HepG2 (cell line): ENCODE results near the gene ZNF669. TPM values are rescaled to one million over a fixed set of nuclear protein-coding genes. Genes with fewer than 3 reads are reported as not detected.

Source experiments
- GATAD1 ChIP-seq: IDR thresholded peaks from 2 replicates; pipeline ENCODE4 v1.6.1; 2016; ENCODE audit warnings: missing genetic modification reagents, missing compliant biosample characterization
- KDM2A ChIP-seq: sonication (generic); formaldehyde crosslinking; IDR thresholded peaks from 2 replicates; pipeline ENCODE4 v1.4.0; 2020; ENCODE audit warnings: low read depth, missing genetic modification reagents, borderline replicate concordance
- KDM5A ChIP-seq: fragments of 200-600 bp; sonication (generic); IDR thresholded peaks from 2 replicates; pipeline ENCODE4 v1.7.0; 2018; ENCODE audit warnings: antibody characterized with exemption, mild to moderate bottlenecking, low read length, borderline replicate concordance
- KDM6A ChIP-seq: IDR thresholded peaks from 2 replicates; pipeline ENCODE4 v1.6.1; 2016; ENCODE audit warnings: low read depth
- KLF15 ChIP-seq: sonication (generic); formaldehyde crosslinking; IDR thresholded peaks from 2 replicates; pipeline ENCODE4 v1.8.1; 2023; ENCODE audit warnings: borderline replicate concordance, mild to moderate bottlenecking, inconsistent platforms, missing genetic modification reagents, mixed read lengths
- NFATC3 ChIP-seq: sonication (generic); formaldehyde crosslinking; IDR thresholded peaks from 2 replicates; pipeline ENCODE4 v1.5.1; 2020; ENCODE audit warnings: mild to moderate bottlenecking, missing genetic modification reagents
- SETDB1 ChIP-seq: sonication (generic); formaldehyde crosslinking; IDR thresholded peaks from 2 replicates; pipeline ENCODE4 v1.5.1; 2020; ENCODE audit warnings: missing genetic modification reagents, mild to moderate bottlenecking, borderline replicate concordance
- SIN3B ChIP-seq: fragments of 150-350 bp; IDR thresholded peaks from 2 replicates; pipeline ENCODE4 v1.6.1; 2014; ENCODE audit warnings: low read length
- SMAD3 ChIP-seq: sonication (generic); formaldehyde crosslinking; IDR thresholded peaks from 2 replicates; pipeline ENCODE4 v1.4.0; 2020; ENCODE audit warnings: missing genetic modification reagents
- THAP11 ChIP-seq: IDR thresholded peaks from 2 replicates; pipeline ENCODE4 v1.6.1; 2016; ENCODE audit warnings: missing biosample characterization, missing genetic modification reagents
- ZNF337 ChIP-seq: sonication (generic); formaldehyde crosslinking; IDR thresholded peaks from 2 replicates; pipeline ENCODE4 v1.5.1; 2020; ENCODE audit warnings: missing genetic modification reagents, low read depth, mild to moderate bottlenecking, borderline replicate concordance
- ZNF441 ChIP-seq: sonication (generic); formaldehyde crosslinking; IDR thresholded peaks from 2 replicates; pipeline ENCODE4 v1.7.0; 2021; ENCODE audit warnings: missing genetic modification reagents, borderline replicate concordance
- ZNF776 ChIP-seq: sonication (generic); formaldehyde crosslinking; IDR thresholded peaks from 2 replicates; pipeline ENCODE4 v1.4.0; 2020; ENCODE audit warnings: mild to moderate bottlenecking, missing genetic modification reagents
- ZNF883 ChIP-seq: sonication (generic); formaldehyde crosslinking; IDR thresholded peaks from 2 replicates; pipeline ENCODE4 v1.5.1; 2020; ENCODE audit warnings: mild to moderate bottlenecking, missing genetic modification reagents; ENCODE audit errors: not compliant biosample characterization
- polyA plus RNA-seq, 8 experiments: library from polyadenylated mRNA; depleted of rRNA in 3 of 8; stranded (reverse) in 7 of 8; unstranded in 1 of 8; fragments of >200 nt; fragmentation: Illumina TruSeq in 4 of 8; extraction: Trizol in 4 of 8; gene quantifications; 2 replicates each; pipeline versions ENCODE4 v1.2.1 to v1.2.3, GENCODE V29; 2011 to 2016; ENCODE audit warnings: low read depth in 4 of 8, missing spikeins in 1 of 8, mixed read lengths in 1 of 8; ENCODE audit not compliant: insufficient read depth in 1 of 8
- total RNA-seq, 5 experiments: library from RNA; depleted of rRNA; stranded (reverse); fragments of >200 nt; fragmentation: Illumina TruSeq; extraction: Trizol; gene quantifications; 2 replicates each; pipeline ENCODE4 v1.2.3, GENCODE V29; 2016; ENCODE audit warnings: low read depth in 1 of 5
- TF ChIP-seq, protein P1 (sequence below): sonication (generic); formaldehyde crosslinking; IDR thresholded peaks from 2 replicates; pipeline ENCODE4 v1.4.0; 2020; ENCODE audit warnings: missing genetic modification reagents, mild to moderate bottlenecking, borderline replicate concordance
- TF ChIP-seq, protein P2 (sequence below): sonication (generic); formaldehyde crosslinking; IDR thresholded peaks from 2 replicates; pipeline ENCODE4 v1.4.0; 2020; ENCODE audit warnings: missing genetic modification reagents
- TF ChIP-seq, protein P3 (sequence below), 2 experiments: fragments of 450-650 bp in 1 of 2; sonication (generic) in 1 of 2; formaldehyde crosslinking; IDR thresholded peaks; 2 replicates each; pipeline versions ENCODE4 v1.5.0 to v1.8.0; 2020 to 2022; ENCODE audit warnings: mild to moderate bottlenecking in 1 of 2, missing genetic modification reagents in 1 of 2
- TF ChIP-seq, protein P4 (sequence below): sonication (generic); formaldehyde crosslinking; IDR thresholded peaks from 2 replicates; pipeline ENCODE4 v1.4.0; 2020; ENCODE audit warnings: missing genetic modification reagents
- TF ChIP-seq, protein P5 (sequence below): sonication (generic); formaldehyde crosslinking; IDR thresholded peaks from 2 replicates; pipeline ENCODE4 v1.5.0; 2020; ENCODE audit warnings: missing genetic modification reagents, mild to moderate bottlenecking, borderline replicate concordance

Gene ZNF669
- total and polyA plus RNA-seq, 2 of the 13 experiments (the other 11 are each of a cell fraction or from before 2014, with no cell fraction given): 3.1 to 14.6 TPM

DNA sequence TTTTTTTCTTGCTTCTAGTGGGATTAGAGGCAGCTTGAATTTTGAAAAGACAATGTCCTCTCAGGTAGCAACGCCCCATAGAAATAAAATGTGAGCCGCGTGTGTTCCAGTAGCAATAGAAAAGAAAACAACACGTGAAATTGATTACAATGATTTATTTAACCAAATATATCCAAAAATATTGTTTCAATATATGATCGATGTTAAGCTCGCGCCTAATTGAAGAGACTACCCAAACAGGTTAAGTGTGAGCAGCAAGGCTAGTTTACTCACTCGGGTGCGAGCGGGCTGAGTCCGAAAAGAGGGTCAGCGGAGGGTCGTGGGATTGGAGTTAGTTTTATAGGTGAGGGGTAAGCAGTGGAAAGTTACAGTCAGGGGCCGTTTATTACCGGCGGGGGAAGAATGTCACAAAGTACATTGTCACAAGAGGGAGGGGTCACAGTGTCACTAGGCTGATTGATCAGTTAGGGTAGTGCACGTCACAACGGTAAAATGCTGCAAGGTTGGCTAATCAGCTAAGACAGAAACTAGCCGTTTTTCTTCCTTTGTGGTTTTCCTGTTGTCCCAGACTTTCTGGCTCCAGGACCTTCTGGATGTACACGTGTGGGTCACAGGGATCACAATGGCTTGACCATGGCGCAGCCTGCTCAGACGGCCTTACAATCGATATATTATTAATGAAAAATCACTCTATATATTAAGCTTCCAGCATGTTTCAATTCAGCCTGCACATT lies 24.8 kb downstream of the ZNF669 start (continued):
- TF ChIP-seq, protein P1, sequence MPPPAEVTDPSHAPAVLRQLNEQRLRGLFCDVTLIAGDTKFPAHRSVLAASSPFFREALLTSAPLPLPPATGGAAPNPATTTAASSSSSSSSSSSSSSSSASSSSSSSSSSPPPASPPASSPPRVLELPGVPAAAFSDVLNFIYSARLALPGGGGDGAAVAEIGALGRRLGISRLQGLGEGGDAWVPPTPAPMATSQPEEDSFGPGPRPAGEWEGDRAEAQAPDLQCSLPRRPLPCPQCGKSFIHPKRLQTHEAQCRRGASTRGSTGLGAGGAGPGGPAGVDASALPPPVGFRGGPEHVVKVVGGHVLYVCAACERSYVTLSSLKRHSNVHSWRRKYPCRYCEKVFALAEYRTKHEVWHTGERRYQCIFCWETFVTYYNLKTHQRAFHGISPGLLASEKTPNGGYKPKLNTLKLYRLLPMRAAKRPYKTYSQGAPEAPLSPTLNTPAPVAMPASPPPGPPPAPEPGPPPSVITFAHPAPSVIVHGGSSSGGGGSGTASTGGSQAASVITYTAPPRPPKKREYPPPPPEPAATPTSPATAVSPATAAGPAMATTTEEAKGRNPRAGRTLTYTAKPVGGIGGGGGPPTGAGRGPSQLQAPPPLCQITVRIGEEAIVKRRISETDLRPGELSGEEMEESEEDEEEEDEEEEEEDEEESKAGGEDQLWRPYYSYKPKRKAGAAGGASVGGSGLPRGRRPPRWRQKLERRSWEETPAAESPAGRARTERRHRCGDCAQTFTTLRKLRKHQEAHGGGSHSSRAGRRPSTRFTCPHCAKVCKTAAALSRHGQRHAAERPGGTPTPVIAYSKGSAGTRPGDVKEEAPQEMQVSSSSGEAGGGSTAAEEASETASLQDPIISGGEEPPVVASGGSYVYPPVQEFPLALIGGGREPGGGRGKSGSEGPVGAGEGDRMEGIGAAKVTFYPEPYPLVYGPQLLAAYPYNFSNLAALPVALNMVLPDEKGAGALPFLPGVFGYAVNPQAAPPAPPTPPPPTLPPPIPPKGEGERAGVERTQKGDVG (CRISPR knock-in tag): no peak
- TF ChIP-seq, protein P2, sequence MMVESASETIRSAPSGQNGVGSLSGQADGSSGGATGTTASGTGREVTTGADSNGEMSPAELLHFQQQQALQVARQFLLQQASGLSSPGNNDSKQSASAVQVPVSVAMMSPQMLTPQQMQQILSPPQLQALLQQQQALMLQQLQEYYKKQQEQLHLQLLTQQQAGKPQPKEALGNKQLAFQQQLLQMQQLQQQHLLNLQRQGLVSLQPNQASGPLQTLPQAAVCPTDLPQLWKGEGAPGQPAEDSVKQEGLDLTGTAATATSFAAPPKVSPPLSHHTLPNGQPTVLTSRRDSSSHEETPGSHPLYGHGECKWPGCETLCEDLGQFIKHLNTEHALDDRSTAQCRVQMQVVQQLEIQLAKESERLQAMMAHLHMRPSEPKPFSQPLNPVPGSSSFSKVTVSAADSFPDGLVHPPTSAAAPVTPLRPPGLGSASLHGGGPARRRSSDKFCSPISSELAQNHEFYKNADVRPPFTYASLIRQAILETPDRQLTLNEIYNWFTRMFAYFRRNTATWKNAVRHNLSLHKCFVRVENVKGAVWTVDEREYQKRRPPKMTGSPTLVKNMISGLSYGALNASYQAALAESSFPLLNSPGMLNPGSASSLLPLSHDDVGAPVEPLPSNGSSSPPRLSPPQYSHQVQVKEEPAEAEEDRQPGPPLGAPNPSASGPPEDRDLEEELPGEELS (CRISPR knock-in tag): peak; percentile 54; the same call in 1 of the 2 replicates
- TF ChIP-seq SETDB1 (CRISPR knock-in tag) (no peak), ZNF776 (no peak), KLF15 (CRISPR knock-in tag) (no peak), SIN3B (no peak), KDM5A (no peak; the same call in 1 of the 2 replicates), ZNF441 (CRISPR knock-in tag) (no peak), NFATC3 (CRISPR knock-in tag) (no peak), KDM6A (CRISPR knock-in tag) (no peak), THAP11 (no peak), ZNF337 (no peak), ZNF883 (no peak), KDM2A (no peak; the same call in 1 of the 2 replicates), GATAD1 (CRISPR knock-in tag) (no peak), SMAD3 (CRISPR knock-in tag) (0 out of 2 replicates have a peak, but pooled peaks have one; percentile 31)
- TF ChIP-seq, protein P3, sequence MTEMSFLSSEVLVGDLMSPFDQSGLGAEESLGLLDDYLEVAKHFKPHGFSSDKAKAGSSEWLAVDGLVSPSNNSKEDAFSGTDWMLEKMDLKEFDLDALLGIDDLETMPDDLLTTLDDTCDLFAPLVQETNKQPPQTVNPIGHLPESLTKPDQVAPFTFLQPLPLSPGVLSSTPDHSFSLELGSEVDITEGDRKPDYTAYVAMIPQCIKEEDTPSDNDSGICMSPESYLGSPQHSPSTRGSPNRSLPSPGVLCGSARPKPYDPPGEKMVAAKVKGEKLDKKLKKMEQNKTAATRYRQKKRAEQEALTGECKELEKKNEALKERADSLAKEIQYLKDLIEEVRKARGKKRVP (CRISPR knock-in tag; IDR thresholded peaks at IDR 0.05): 0 out of 4 replicates have a peak, but pooled peaks of 1 of the 2 experiments have one; percentile 18
- TF ChIP-seq, protein P4, sequence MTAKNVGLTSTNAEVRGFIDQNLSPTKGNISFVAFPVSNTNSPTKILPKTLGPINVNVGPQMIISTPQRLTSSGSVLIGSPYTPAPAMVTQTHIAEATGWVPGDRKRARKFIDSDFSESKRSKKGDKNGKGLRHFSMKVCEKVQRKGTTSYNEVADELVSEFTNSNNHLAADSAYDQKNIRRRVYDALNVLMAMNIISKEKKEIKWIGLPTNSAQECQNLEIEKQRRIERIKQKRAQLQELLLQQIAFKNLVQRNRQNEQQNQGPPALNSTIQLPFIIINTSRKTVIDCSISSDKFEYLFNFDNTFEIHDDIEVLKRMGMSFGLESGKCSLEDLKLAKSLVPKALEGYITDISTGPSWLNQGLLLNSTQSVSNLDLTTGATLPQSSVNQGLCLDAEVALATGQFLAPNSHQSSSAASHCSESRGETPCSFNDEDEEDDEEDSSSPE (CRISPR knock-in tag): no peak
- TF ChIP-seq, protein P5, sequence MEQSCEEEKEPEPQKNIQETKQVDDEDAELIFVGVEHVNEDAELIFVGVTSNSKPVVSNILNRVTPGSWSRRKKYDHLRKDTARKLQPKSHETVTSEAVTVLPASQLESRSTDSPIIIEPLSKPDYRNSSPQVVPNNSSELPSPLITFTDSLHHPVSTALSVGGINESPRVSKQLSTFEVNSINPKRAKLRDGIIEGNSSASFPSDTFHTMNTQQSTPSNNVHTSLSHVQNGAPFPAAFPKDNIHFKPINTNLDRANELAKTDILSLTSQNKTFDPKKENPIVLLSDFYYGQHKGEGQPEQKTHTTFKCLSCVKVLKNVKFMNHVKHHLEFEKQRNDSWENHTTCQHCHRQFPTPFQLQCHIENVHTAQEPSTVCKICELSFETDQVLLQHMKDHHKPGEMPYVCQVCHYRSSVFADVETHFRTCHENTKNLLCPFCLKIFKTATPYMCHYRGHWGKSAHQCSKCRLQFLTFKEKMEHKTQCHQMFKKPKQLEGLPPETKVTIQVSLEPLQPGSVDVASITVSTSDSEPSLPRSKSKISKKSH (CRISPR knock-in tag): no peak
